ENCODE data around the gene UCK1. TPM values are rescaled to one million over a fixed set of nuclear protein-coding genes. Genes with fewer than 3 reads are reported as not detected.
"Not testable (repeated sequence)": the region's sequence is repeated elsewhere in the genome, so short reads cannot be mapped to it uniquely, and the experiment has no call there.

UCK1 gene
- total RNA-seq, 2 experiments from 2014 or later: 15.2 to 16.5 TPM

DNA sequence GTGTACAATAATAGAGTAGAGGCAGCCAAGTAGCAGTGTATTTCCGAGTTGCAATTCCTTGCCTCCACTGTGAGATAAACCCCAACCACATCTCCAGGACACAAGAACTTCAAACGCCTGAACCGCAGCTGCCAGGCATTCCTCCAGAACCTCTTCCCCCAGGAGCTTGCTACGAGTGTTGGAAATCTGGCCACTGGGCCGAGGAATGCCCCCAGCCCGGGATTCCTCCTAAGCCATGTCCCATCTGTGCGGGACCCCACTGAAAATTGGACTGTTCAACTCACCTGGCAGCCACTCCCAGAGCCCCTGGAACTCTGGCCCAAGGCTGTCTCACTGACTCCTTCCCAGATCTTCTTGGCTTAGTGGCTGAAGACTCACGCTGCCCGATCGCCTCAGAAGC is 18.1 kb upstream of the UCK1 start:
- H3K4me3 Mint-ChIP-seq; CTCF ChIA-PET; H3K27ac Mint-ChIP-seq; intact Hi-C loops (cut with DNase I, micrococcal nuclease); ATAC-seq; H3K36me3 Mint-ChIP-seq (ENCODE audit: low read depth); POLR2A ChIA-PET; DNase-seq: not testable (repeated sequence)
- H3K27me3 Mint-ChIP-seq: peaks cover 49% of the 10 kb centered on the region
- peaks cover 14% of the 10 kb centered on the region for H3K4me1 Mint-ChIP-seq
- H3K9me3 Mint-ChIP-seq (ENCODE audit: low read depth): peaks cover 10% of the 10 kb centered on the region

DNA sequence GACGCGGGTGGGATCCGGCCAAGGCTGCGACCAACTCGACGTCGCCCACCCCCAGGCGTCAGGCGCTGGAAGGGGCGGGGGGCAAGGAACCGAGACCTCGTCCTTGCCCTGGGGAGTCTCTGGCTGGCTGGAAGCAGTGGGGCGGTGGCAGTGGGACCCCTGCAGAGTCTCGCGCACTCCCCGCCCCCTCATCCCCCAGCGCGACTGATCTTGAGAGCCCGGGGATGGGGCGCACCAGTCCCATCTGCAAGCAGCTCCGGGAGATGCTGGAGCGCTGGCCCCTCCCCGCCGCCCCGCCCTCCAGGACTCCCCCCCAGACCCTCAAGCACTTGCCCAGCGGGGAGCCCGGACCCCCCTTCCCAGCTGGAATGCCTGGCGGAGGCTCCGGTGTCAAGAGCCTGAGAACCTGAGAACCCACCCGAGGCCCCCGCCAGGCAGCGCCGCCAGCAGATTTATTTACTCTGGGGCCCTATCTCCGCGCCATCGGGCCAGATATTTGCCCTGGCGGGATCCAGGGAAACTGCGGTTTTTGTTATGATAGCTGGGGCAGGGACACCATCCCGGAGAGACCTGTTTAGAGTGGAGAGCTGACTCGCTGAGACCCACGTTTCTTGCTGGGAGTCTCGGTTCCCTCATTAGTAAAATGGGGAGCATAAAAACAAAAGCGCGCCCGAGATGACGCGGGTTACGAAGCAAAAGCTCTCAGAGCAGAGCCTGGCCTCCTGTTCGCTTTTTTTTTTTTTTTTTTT is 15.4 kb upstream of the UCK1 start:
- ChIA-PET CTCF (interaction anchor here (0.8 to 1.2 kb wide), 3 partner anchors 93 to 366 kb away, joined by 3 to 4 read pairs (median 3); no protein-coding TSS in a partner anchor), POLR2A (interaction anchor here (1.0 to 1.2 kb wide), 2 partner anchors 24 to 132 kb away, joined by 3 to 4 read pairs; no protein-coding TSS in a partner anchor)
- Mint-ChIP-seq H3K36me3 (ENCODE audit: low read depth) (peaks cover 15% of the 10 kb centered on the region), H3K4me3 (peak overlapping the region; percentile 57), H3K9me3 (ENCODE audit: low read depth) (peaks cover 22% of the 10 kb centered on the region), H3K27ac (no peak overlapping the region), H3K4me1 (peaks cover 14% of the 10 kb centered on the region), H3K27me3 (peaks cover 42% of the 10 kb centered on the region)
- intact Hi-C loops (cut with DNase I, micrococcal nuclease): no loop called here
- peak; percentile 55 for DNase-seq
- ATAC-seq: peak; percentile 60

DNA sequence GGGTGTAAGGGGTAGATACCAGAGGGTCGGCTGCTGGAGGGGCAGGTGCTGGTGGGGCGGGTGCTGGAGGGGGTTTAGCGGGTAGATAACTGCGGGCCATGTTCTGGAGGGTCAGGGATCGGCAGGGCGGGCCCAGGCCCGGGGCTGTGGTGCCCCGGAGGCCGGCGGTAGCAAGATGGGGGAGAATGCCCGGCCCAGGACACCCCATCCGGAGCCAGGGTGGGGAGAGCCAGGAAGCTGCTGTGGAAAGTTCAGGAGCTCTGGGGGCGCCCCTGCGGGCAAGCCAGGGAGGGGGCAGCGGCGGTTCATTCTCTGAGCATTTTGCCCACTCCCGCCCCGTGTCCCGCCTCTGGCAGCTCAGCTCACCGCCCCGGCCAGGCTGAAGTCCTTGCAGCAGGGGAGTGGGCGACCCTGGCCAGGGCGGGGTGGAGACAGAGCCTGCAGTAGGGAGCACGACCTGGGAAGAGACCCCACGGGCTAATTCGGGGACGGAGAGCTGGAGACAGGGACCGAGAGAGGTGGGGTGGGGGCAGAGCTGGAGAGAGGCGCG is 14.8 kb upstream of the UCK1 start:
- H3K27ac Mint-ChIP-seq: no peak overlapping the region
- POLR2A ChIA-PET: interaction anchor here (0.7 to 1.2 kb wide), 2 partner anchors 25 to 34 kb away, joined by 4 to 6 read pairs; no protein-coding TSS in a partner anchor
- H3K27me3 Mint-ChIP-seq: peaks cover 40% of the 10 kb centered on the region
- H3K4me3 Mint-ChIP-seq: peak overlapping the region; percentile 22
- H3K4me1 Mint-ChIP-seq: peaks cover 14% of the 10 kb centered on the region
- DNase-seq: no peak
- peaks cover 22% of the 10 kb centered on the region for H3K9me3 Mint-ChIP-seq (ENCODE audit: low read depth)
- ATAC-seq: no peak
- H3K36me3 Mint-ChIP-seq (ENCODE audit: low read depth): peaks cover 15% of the 10 kb centered on the region
- intact Hi-C loops (cut with DNase I, micrococcal nuclease): no loop called here
- CTCF ChIA-PET: interaction anchor here (1.2 kb wide), 2 partner anchors 93 to 196 kb away, joined by 3 to 4 read pairs; no protein-coding TSS in a partner anchor

DNA sequence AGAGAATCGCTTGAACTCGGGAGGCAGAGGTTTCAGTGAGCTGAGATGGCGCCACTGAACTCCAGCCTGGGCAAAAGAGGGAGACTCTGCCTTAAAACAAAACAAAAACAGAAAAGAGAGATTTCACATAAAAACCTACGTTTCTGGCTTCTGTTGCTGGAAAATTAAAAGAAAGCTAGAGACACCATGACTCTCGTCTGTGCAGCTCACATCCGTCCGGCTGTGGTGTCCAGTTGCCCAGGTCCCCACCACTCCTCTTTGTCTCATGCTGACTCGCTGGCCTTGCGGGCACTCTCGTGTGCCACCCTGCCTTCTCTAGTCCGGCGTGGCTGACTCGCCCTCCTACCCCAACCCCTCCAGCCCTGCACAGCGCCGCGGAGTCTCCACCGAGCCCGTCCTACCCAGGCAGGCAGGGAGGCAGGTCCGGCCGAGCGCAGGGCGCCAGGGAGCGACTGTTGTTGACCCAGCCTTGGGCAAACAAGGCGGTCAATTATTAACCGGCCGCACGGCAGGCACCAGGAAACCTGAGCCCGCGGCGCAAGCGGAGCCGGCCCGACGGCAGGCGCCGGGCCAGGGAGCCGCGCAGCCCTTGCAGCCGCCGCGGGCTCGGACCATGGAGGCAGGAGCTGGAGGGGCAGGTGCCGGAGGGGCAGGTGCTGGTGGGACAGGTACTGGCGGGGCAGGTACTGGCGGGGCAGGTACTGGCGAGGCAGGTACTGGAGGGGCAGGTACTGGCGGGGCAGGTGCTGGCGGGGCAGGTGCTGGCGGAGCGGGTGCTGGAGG is 14.1 kb upstream of the UCK1 start, which contains the start of gene PRRT1B:
Gene PRRT1B, plus strand, starts transcription at position 521 of the 783 bp plus-strand sequence. Its CDS starts 93 bp downstream, at position 614.
- peaks cover 36% of the 10 kb centered on the region for H3K27me3 Mint-ChIP-seq
- H3K4me1 Mint-ChIP-seq: peaks cover 18% of the 10 kb centered on the region
- peak within 1 kb of the TSS; percentile 57 for H3K4me3 Mint-ChIP-seq
- intact Hi-C loops (cut with DNase I, micrococcal nuclease): no loop called here
- ATAC-seq (no peak), DNase-seq (no peak)
- H3K27ac Mint-ChIP-seq: no peak within 1 kb of the TSS
- ChIA-PET POLR2A (interaction anchor here (0.7 kb wide), 1 partner anchor 34 kb away, joined by 6 read pairs; no protein-coding TSS in a partner anchor), CTCF (interaction anchor here (1.1 kb wide), 1 partner anchor 66 kb away, joined by 5 read pairs; no protein-coding TSS in a partner anchor)
- H3K36me3 Mint-ChIP-seq (ENCODE audit: low read depth): peaks cover 15% of the 10 kb centered on the region
- peaks cover 22% of the 10 kb centered on the region for H3K9me3 Mint-ChIP-seq (ENCODE audit: low read depth)

DNA sequence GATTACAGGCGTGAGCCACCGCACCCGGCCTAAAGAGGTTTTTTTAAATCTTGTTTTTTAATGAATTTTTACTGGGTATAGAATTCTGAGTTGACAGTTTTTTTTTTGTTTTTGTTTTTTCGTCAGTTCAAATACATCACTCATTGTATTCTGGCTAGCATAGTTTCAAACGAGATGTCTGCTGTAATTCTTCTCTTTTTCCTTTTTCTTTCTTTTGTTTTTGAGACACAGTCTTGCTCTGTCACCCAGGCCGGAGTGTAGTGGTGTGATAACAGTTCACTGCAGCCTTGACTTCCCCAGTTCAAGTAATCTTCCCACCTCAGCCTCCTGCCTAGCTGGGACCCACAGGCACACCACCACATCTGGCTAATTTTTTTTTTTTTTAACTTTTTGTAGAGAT is 12.1 kb upstream of the UCK1 start:
- Mint-ChIP-seq H3K4me3 (no peak overlapping the region), H3K4me1 (peaks cover 25% of the 10 kb centered on the region), H3K9me3 (ENCODE audit: low read depth) (peaks cover 15% of the 10 kb centered on the region), H3K27ac (no peak overlapping the region), H3K36me3 (ENCODE audit: low read depth) (peaks cover 15% of the 10 kb centered on the region), H3K27me3 (peaks cover 18% of the 10 kb centered on the region)
- ChIA-PET POLR2A (no interaction called here), CTCF (no interaction called here)
- DNase-seq (no peak), ATAC-seq (no peak)
- intact Hi-C loops (cut with DNase I, micrococcal nuclease): no loop called here

DNA sequence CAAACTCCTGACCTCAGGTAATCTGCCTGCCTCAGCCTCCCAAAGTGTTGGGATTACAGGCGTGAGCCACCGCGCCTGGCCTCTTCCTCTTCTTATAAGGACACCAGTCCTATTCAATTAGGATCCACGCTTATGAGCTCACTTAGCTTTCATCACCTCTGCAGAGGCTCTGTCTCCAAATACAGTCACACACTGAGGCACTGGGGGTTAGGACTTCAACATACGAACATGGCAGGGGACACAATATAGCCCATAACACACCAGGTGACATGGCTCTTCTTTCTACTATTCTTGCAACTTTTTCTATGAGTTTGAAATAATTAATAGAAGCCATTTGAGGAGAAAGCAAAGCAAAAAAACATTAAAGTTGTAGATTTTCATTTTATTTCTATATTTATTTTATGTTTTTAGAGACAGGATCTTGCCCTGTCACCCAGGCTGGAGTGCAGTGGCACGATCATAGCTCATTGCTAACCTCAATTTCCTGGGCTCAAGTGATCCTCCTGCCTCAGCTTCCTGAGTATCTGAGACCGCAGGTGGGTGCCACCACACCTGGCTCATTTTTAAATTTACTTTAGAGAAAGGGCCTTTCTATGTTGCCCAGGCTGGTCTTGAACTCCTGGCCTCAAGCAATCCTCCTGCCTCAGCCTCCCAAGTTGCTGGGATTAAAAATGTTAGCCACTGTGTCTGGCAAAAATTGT is 8.3 kb upstream of the UCK1 start:
- no peak overlapping the region for H3K4me3 Mint-ChIP-seq
- no peaks in the 10 kb centered on the region for H3K27me3 Mint-ChIP-seq
- POLR2A ChIA-PET: no interaction called here
- intact Hi-C loops (cut with DNase I, micrococcal nuclease): no loop called here
- DNase-seq (no peak), ATAC-seq (no peak)
- CTCF ChIA-PET: no interaction called here
- peaks cover 7% of the 10 kb centered on the region for H3K36me3 Mint-ChIP-seq (ENCODE audit: low read depth)
- H3K9me3 Mint-ChIP-seq (ENCODE audit: low read depth): peaks cover 12% of the 10 kb centered on the region
- H3K4me1 Mint-ChIP-seq: peaks cover 23% of the 10 kb centered on the region
- no peak overlapping the region for H3K27ac Mint-ChIP-seq

DNA sequence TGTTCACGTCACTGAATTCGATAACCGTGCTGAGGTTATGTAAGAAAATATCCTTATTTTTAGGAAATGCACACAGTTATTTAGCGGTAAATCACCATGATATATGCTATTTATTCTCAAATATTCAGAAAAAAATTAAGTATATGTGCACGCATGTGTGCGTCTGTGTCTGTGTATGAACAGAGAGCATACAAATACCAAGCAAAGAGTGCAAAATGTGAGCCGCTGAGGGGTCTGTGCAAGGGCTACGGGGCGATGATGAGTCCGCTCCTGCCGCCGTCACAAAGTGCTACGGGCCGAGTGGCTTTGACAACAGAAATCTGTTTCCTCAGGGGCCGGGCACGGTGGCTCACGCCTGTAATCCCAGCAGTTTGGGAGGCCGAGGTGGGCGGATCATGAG is 6.9 kb upstream of the UCK1 start:
- no peak overlapping the region for H3K27ac Mint-ChIP-seq
- H3K36me3 Mint-ChIP-seq (ENCODE audit: low read depth): peaks cover 2% of the 10 kb centered on the region
- intact Hi-C loops (cut with DNase I, micrococcal nuclease): no loop called here
- ATAC-seq (no peak), DNase-seq (no peak)
- H3K9me3 Mint-ChIP-seq (ENCODE audit: low read depth): peaks cover 3% of the 10 kb centered on the region
- H3K27me3 Mint-ChIP-seq: no peaks in the 10 kb centered on the region
- H3K4me1 Mint-ChIP-seq: peaks cover 27% of the 10 kb centered on the region
- CTCF ChIA-PET: no interaction called here
- POLR2A ChIA-PET: no interaction called here
- H3K4me3 Mint-ChIP-seq: no peak overlapping the region

DNA sequence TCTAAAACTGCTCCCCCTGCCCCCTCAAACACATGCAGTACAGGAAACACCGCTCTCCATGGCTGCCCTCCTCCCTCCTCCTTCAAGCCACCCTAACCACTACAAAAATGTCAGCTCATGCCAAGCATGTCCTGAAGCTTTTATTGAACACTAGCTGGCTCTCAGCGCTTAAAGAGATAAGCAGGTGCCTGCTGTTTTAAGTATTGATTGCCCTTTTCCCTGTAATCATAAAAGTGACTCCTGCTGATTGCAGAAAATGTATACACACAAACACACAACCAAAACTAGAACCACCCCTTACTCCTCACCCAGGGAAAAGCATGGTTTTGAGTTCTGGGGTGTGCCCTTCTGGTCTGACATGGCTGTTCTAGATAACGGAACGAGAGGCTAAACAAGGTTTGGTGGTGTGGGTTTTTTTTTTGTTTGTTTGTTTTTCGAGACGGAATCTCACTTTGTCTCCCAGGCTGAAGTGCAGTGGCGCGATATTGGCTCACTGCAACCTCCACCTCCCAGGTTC is 3.7 kb upstream of the UCK1 start:
- Mint-ChIP-seq H3K27me3 (no peaks in the 10 kb centered on the region), H3K27ac (peak overlapping the region; percentile 43), H3K4me3 (no peak overlapping the region), H3K9me3 (ENCODE audit: low read depth) (no peaks in the 10 kb centered on the region), H3K36me3 (ENCODE audit: low read depth) (peaks cover under 1% of the 10 kb centered on the region), H3K4me1 (peaks cover 27% of the 10 kb centered on the region)
- no peak for DNase-seq
- intact Hi-C loops (cut with DNase I, micrococcal nuclease): no loop called here
- ChIA-PET POLR2A (no interaction called here), CTCF (interaction anchor here (0.6 kb wide), 1 partner anchor 224 kb away, joined by 4 read pairs; no protein-coding TSS in a partner anchor)
- no peak for ATAC-seq

DNA sequence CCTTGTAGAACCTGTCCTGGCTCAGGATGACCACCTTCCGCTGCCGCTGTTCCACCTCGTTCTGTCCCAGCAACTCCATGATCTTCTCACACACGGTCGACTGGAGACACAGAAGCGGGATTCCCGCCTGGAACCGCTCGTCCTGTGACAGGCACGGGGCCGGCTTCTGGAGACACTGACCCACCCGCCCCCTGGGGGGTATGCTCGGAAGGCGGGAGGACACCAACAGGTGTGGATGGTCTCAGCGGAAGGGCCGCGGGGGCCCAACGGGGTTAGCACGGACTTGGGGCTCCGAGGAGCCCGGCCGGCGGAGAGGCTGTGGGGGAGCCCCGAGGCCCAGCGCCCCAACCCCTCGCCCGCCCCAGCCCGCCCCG is 530 bp downstream of the UCK1 start:
- peak overlapping the region; percentile 69 for H3K27ac Mint-ChIP-seq
- no peaks in the 10 kb centered on the region for H3K27me3 Mint-ChIP-seq
- peak; percentile 33 for DNase-seq
- H3K4me3 Mint-ChIP-seq: peak overlapping the region; percentile 78
- ChIA-PET POLR2A (no interaction called here), CTCF (no interaction called here)
- intact Hi-C loops (cut with DNase I, micrococcal nuclease): no loop called here
- H3K4me1 Mint-ChIP-seq: peaks cover 27% of the 10 kb centered on the region
- peaks cover 19% of the 10 kb centered on the region for H3K36me3 Mint-ChIP-seq (ENCODE audit: low read depth)
- H3K9me3 Mint-ChIP-seq (ENCODE audit: low read depth): no peaks in the 10 kb centered on the region
- ATAC-seq: peak; percentile 15

DNA sequence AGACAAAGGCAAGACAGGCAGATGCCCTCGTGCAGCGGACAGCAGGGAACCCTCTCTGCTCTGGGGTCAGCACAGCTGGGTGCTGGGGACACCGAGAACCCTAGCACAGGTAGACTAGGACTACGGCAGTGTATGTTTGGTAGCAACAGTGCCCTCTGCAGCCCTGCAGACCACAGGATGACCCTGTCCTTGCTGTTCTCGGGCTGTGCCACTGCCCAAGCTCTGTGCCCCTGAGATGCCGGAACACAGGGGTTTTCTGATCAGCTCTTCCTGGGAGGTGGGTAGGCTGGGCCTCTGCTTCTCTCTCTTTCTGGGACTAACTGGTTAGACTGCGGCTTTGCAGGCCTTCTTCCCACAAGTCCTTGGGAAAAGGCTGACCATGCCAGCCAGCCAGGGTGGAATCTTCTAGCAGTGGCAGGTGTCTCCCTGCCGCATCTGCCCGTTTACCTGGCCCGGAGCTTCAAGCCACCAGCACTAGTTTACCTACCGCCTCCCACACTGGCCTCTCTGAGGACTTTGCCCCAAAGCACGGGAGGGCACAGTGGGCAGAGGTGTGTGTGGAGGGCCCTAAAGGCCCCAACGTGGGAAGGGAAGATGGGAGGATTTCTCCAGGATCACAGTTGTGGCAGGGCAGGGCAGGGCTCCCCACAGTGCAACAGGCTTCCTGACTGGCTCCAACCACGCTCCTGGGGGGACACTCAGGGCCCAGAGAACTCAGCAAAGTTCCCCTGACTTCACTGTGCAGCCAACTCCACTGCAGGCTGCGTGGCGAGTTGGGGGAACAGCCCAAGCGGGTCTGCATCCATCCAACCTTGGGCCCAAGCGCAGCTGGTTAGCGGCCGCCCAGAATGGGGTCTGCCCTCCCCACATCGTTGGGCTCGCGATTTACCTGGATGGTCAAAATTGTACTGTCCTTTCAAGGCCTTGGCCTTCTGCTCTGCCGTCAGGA is 1.2 kb downstream of the UCK1 start:
- Mint-ChIP-seq H3K27ac (peak overlapping the region; percentile 69), H3K9me3 (ENCODE audit: low read depth) (no peaks in the 10 kb centered on the region), H3K4me1 (peaks cover 22% of the 10 kb centered on the region), H3K27me3 (no peaks in the 10 kb centered on the region), H3K36me3 (ENCODE audit: low read depth) (peaks cover 19% of the 10 kb centered on the region), H3K4me3 (peak overlapping the region; percentile 78)
- no peak for DNase-seq
- POLR2A ChIA-PET: no interaction called here
- CTCF ChIA-PET: interaction anchor here (0.5 kb wide), 1 partner anchor 127 kb away, joined by 3 read pairs; no protein-coding TSS in a partner anchor
- intact Hi-C loops (cut with DNase I, micrococcal nuclease): no loop called here
- no peak for ATAC-seq

Data from activated CD4-positive, alpha-beta T cell treated with anti-CD3 and anti-CD28 coated beads for 36 hours (primary cell).